Upper lobe of right lung (tissue), 1 donor: ENCODE results near the gene CCDC144A. TPM values are rescaled to one million over a fixed set of nuclear protein-coding genes. Genes with fewer than 3 reads are reported as not detected.
"Not testable (repeated sequence)": the region's sequence is repeated elsewhere in the genome, so short reads cannot be mapped to it uniquely, and the experiment has no call there.

Experiments
- ATAC-seq: fragments of 200-7000 bp; cut with Tn5 transposase; one replicate; pipeline ENCODE4 v1.9.1; 2020; ENCODE audit warnings: mild to moderate bottlenecking, moderate library complexity
- DNase-seq: peaks from one replicate; pipeline ENCODE4 v3.0.0-alpha.2; 2020
- H3K27ac ChIP-seq: fragments of 200-600 bp; one replicate; pipeline ENCODE4 v1.8.0; 2022
- H3K27me3 ChIP-seq: fragments of 200-600 bp; one replicate; pipeline ENCODE4 v1.8.0; 2022; ENCODE audit warnings: mild to moderate bottlenecking
- H3K36me3 ChIP-seq: fragments of 200-600 bp; one replicate; pipeline ENCODE4 v1.8.0; 2022
- H3K4me1 ChIP-seq: fragments of 200-600 bp; one replicate; pipeline ENCODE4 v1.8.0; 2022
- H3K4me3 ChIP-seq: fragments of 200-600 bp; one replicate; pipeline ENCODE4 v1.8.0; 2022; ENCODE audit warnings: mild to moderate bottlenecking
- H3K9me3 ChIP-seq: fragments of 200-600 bp; one replicate; pipeline ENCODE4 v1.8.0; 2022
- CTCF ChIP-seq: fragments of 200-600 bp; IDR thresholded peaks from one replicate; pipeline ENCODE4 v1.8.0; 2022; ENCODE audit warnings: antibody characterized with exemption
- intact Hi-C: fragments of 100-400 bp; cut with DNase I; formaldehyde crosslinking; loops from one replicate; pipeline ENCODE4 v1.11.0; 2022
- total RNA-seq: library from RNA; stranded (reverse); fragmentation: NEBNext Ultra II Directional; extraction: Animal tissue kit (Norgen Biotek cat#: 25700); gene quantifications from one replicate; pipeline ENCODE4 v1.2.1, GENCODE V29; 2021
- donor health status: DM: no; HTN: yes; CAD: no; lungs with severe emphysema.

The CCDC144A gene
- total RNA-seq, 1 donor from 2014 or later: 10.9 TPM

GRCh38 chr17:16789622-16790021 is 99.6 kb downstream of the CCDC144A start:
- H3K4me3 ChIP-seq, DNase-seq, H3K27me3 ChIP-seq, H3K9me3 ChIP-seq, H3K27ac ChIP-seq, ATAC-seq, H3K4me1 ChIP-seq, H3K36me3 ChIP-seq, intact Hi-C loops: not testable (repeated sequence)

- DNase-seq, H3K4me1 ChIP-seq, H3K4me3 ChIP-seq, H3K9me3 ChIP-seq, H3K36me3 ChIP-seq, intact Hi-C loops, H3K27ac ChIP-seq, H3K27me3 ChIP-seq: not testable (repeated sequence)
- ATAC-seq: peak; percentile 61
Measured at GRCh38 chr17:16790313-16790871, 100.4 kb downstream of the CCDC144A start.

GRCh38 chr17:16794215-16794614 is 104.2 kb downstream of the CCDC144A start:
- H3K4me3 ChIP-seq, ATAC-seq, H3K27me3 ChIP-seq, H3K27ac ChIP-seq, DNase-seq, H3K4me1 ChIP-seq, H3K9me3 ChIP-seq, H3K36me3 ChIP-seq, intact Hi-C loops: not testable (repeated sequence)

- H3K36me3 ChIP-seq, intact Hi-C loops, DNase-seq, H3K4me1 ChIP-seq, H3K27ac ChIP-seq, H3K4me3 ChIP-seq, H3K27me3 ChIP-seq, H3K9me3 ChIP-seq, ATAC-seq: not testable (repeated sequence)
Measured at GRCh38 chr17:16795894-16796293, 105.9 kb downstream of the CCDC144A start.

GRCh38 chr17:16804851-16805250 is 114.8 kb downstream of the CCDC144A start:
- intact Hi-C loops, H3K36me3 ChIP-seq, H3K4me3 ChIP-seq, H3K27me3 ChIP-seq, H3K4me1 ChIP-seq, DNase-seq, H3K9me3 ChIP-seq, H3K27ac ChIP-seq: not testable (repeated sequence)
- ATAC-seq: peak; percentile 30

- H3K27me3 ChIP-seq, H3K27ac ChIP-seq, H3K4me3 ChIP-seq, H3K4me1 ChIP-seq, ATAC-seq, intact Hi-C loops, DNase-seq, H3K9me3 ChIP-seq, H3K36me3 ChIP-seq: not testable (repeated sequence)
Measured at GRCh38 chr17:16806599-16806998, 116.6 kb downstream of the CCDC144A start.

GRCh38 chr17:16807620-16808019 is 117.6 kb downstream of the CCDC144A start:
- peak; percentile 16 for ATAC-seq
- H3K27me3 ChIP-seq, DNase-seq, H3K36me3 ChIP-seq, H3K4me3 ChIP-seq, H3K27ac ChIP-seq, intact Hi-C loops, H3K9me3 ChIP-seq, H3K4me1 ChIP-seq: not testable (repeated sequence)

- H3K4me1 ChIP-seq, H3K9me3 ChIP-seq, H3K27me3 ChIP-seq, intact Hi-C loops, H3K4me3 ChIP-seq, H3K36me3 ChIP-seq, H3K27ac ChIP-seq, ATAC-seq, DNase-seq: not testable (repeated sequence)
Measured at GRCh38 chr17:16810236-16810635, 120.2 kb downstream of the CCDC144A start.

- DNase-seq, ATAC-seq, H3K27me3 ChIP-seq, H3K9me3 ChIP-seq, H3K36me3 ChIP-seq, H3K4me3 ChIP-seq, intact Hi-C loops, H3K27ac ChIP-seq, H3K4me1 ChIP-seq: not testable (repeated sequence)
Measured at GRCh38 chr17:16812126-16812525, 122.1 kb downstream of the CCDC144A start.

GRCh38 chr17:16814439-16814838 is 124.4 kb downstream of the CCDC144A start:
- ATAC-seq (no peak), DNase-seq (no peak)
- Histone ChIP-seq H3K4me3 (no peak overlapping the region), H3K36me3 (no peaks in the 10 kb centered on the region), H3K27me3 (peaks cover 9% of the 10 kb centered on the region), H3K9me3 (no peaks in the 10 kb centered on the region), H3K4me1 (no peaks in the 10 kb centered on the region), H3K27ac (no peak overlapping the region)
- intact Hi-C loops: no loop called here
- no peak for TF ChIP-seq CTCF
